ENCODE data around the gene FGD3.
A peak's percentile ranks its signal among the peaks of the same experiment; 100 is the strongest.

The FGD3 gene

DNA sequence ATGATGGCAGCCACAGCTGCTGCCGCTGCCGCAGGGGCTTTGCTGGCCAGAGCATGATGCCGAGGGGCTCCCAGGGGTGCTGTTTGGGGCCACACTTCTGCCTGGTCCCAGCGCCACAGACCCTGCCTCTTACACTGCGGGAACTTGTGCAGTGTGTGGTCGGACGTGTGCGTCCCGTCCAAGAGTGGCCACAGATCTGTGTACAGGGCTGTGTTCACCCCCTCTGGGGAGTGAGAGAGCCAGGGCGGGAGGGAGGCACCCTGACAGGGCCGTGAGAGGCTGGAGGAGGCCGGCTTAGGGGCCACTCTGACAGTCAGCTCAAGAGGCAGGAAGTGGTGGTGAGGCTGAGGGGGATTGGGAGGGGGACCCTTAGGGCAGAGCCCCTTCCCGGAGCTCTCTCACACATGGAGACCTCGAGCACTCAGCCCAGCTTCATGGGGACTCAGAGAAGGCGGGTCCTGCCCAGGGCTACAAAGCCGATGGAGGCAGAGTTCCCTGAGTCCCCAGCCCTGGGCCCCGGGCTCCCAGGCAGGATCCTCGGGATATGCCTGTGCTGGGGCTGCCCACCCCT, 135.6 kb downstream of the FGD3 start:
- H3K36me3 ChIP-seq = peaks cover 0 to 9% (median 3%) of the 10 kb centered on the region in 3 donors
- no peaks in the 10 kb centered on the region for H3K27me3 ChIP-seq
- no peaks in the 10 kb centered on the region for H3K4me1 ChIP-seq
- TF ChIP-seq, protein P1, sequence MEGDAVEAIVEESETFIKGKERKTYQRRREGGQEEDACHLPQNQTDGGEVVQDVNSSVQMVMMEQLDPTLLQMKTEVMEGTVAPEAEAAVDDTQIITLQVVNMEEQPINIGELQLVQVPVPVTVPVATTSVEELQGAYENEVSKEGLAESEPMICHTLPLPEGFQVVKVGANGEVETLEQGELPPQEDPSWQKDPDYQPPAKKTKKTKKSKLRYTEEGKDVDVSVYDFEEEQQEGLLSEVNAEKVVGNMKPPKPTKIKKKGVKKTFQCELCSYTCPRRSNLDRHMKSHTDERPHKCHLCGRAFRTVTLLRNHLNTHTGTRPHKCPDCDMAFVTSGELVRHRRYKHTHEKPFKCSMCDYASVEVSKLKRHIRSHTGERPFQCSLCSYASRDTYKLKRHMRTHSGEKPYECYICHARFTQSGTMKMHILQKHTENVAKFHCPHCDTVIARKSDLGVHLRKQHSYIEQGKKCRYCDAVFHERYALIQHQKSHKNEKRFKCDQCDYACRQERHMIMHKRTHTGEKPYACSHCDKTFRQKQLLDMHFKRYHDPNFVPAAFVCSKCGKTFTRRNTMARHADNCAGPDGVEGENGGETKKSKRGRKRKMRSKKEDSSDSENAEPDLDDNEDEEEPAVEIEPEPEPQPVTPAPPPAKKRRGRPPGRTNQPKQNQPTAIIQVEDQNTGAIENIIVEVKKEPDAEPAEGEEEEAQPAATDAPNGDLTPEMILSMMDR (IDR thresholded peaks at IDR 0.05) = no peak
- intact Hi-C loops (cut with DNase I; ENCODE audit: low total_unique reads) = no loop called here
- no peak overlapping the region for H3K27ac ChIP-seq
- no peak overlapping the region for H3K4me3 ChIP-seq
- no peaks in the 10 kb centered on the region for H3K9me3 ChIP-seq
- DNase-seq = peak; percentile 5 to 48

DNA sequence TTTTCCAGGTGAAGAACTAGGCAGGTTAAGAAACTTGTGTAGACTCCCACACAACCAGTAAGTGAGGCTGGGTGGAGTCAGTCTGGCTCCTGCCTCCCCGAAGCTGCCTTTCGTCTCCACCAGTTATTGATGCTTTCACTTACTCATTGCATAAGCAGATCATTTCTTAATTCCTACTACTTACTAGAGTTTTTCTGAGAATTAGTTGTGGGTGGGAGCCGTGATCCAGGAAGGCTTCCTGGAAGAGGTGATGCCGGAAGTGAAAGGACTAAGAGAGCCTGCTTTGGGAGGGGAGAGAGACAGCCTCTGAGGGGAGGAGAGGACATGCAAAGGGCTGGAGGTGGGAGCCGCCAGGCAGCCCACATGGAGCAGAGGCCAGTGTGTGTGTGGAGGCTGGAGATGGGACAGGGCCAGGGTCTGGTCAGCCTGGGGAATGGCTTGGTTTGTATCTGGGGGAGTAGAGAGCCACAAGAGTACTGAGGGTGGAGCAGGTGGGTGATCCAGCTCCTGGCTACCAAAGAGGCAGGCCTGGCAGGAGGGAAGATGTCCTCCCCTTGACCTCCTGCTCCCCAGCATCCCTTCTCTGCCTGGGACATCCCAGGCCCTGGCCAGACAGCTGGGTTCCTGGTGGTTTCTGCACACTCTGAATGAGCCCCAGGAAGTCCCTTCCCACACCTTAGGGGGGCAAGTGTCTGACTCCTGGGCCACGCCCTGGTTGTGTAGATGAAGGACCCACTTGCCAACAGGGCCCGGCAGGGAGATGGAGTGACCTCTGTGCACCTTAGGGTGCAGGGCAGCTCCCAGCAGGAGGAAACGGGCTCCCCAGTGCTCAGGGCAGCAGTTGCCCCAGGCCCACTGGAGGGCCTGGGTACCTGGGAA, 136.5 kb downstream of the FGD3 start:
- peak; percentile 14 to 40 for DNase-seq
- Histone ChIP-seq H3K4me3 (no peak overlapping the region), H3K27ac (no peak overlapping the region), H3K4me1 (no peaks in the 10 kb centered on the region), H3K9me3 (no peaks in the 10 kb centered on the region), H3K27me3 (no peaks in the 10 kb centered on the region), H3K36me3 (peaks cover 0 to 9% (median 3%) of the 10 kb centered on the region in 3 donors)
- TF ChIP-seq, protein P1 (IDR thresholded peaks at IDR 0.05) = no peak
- intact Hi-C loops (cut with DNase I; ENCODE audit: low total_unique reads) = no loop called here

DNA sequence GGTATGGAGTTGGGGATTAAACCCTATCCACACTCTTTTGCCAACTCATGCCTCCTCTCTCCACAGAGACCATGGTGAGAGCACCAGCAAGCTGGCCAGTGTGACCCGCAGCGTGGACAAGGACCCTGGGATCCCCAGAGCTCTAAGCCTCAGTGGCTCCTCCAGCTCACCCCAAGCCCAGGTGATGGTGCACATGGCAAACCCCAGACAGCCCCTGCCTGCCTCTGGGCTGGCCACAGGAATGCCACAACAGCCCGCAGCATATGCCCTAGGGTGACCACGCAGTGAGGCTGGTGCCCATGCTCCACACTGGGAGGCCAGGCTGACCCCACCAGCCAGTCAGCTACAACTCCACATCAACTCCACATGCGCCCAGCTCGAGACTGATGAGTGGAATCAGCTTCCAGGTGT, 137.2 kb downstream of the FGD3 start:
- no peaks in the 10 kb centered on the region for H3K9me3 ChIP-seq
- peaks cover 0 to 9% (median 3%) of the 10 kb centered on the region in 3 donors for H3K36me3 ChIP-seq
- no peaks in the 10 kb centered on the region for H3K27me3 ChIP-seq
- TF ChIP-seq, protein P1 (IDR thresholded peaks at IDR 0.05) = no peak
- no peak overlapping the region for H3K4me3 ChIP-seq
- peak; percentile 11 to 48 for DNase-seq
- intact Hi-C loops (cut with DNase I; ENCODE audit: low total_unique reads) = no loop called here
- H3K4me1 ChIP-seq = no peaks in the 10 kb centered on the region
- no peak overlapping the region for H3K27ac ChIP-seq

DNA sequence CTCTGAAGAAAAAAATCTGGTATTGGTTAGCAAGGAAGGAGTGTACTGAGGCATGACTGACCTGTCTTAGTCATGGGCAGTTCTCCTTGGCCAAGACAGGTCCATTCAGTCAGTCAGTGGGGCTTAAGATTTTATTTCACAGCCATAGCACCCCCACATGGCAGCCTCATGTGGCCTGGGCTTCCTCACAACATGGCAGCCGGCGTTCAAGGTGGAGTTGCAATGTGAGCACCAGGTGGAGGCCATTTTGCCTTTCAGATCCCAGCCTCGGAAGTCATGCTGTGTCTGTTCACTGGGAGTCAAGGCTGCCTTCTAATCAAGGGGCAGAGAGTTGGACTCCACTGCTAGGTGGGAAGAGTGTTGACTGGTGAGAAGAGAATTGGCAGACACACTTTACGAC, 138.4 kb downstream of the FGD3 start:
- intact Hi-C loops (cut with DNase I; ENCODE audit: low total_unique reads) = no loop called here
- peak in 1 of 2 donors; percentile 27 for DNase-seq
- Histone ChIP-seq H3K4me3 (no peak overlapping the region), H3K36me3 (peaks cover 0 to 9% (median 3%) of the 10 kb centered on the region in 3 donors), H3K9me3 (peaks cover 0 to under 1% (median under 1%) of the 10 kb centered on the region in 3 donors), H3K27ac (no peak overlapping the region), H3K4me1 (no peaks in the 10 kb centered on the region), H3K27me3 (no peaks in the 10 kb centered on the region)
- TF ChIP-seq, protein P1 (IDR thresholded peaks at IDR 0.05) = no peak
